ENCODE results near the gene CD82.

CD82 gene

DNA sequence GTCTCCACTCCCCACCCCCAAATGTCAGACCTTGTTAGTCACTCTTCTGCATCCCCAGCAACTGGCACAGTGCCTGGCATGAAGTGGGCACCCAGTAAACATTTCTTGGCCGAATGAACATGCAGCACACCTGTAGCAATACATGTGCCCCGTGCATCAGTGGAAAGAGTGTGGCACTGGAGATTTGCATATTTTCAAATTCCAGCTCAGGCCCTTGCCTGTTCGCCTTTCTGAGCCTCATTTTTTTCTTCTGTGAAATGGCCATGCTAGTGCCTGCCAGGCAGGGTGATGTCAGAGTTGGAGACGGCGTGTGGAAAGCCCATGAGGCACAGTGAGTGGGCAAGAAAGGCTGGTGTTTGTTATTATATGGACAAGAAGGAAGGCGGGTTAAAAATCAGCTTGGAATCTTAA is 38.7 kb downstream of the CD82 start:
- no peak for DNase-seq

DNA sequence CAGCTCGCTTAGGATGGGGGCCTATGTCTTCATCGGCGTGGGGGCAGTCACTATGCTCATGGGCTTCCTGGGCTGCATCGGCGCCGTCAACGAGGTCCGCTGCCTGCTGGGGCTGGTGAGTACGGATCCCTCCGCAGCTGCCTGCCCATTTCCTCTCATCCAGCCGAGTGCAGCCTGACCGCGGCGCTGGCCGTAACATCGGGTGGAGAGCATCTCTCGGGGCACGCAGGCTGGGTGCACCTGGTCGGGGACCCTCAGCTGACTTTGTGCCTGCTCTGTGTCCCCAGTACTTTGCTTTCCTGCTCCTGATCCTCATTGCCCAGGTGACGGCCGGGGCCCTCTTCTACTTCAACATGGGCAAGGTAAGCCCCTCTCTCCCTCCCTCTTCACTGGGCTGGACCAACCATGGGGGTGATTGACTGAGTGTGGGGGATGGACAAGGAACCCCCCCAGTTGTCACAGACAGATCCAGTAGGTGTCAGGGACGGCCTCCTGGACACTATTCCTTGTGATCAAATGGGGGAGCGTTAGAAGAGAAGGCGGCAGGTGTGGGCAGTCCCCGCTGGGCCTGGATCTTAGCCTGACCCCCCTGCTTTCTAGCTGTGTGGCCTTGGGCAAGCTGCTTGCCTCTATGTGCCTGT is 39.7 kb downstream of the CD82 start:
- no peak for DNase-seq

GRCh38 chr11:44605965-44606364 is 40.5 kb downstream of the CD82 start:
- DNase-seq, result no peak

DNA sequence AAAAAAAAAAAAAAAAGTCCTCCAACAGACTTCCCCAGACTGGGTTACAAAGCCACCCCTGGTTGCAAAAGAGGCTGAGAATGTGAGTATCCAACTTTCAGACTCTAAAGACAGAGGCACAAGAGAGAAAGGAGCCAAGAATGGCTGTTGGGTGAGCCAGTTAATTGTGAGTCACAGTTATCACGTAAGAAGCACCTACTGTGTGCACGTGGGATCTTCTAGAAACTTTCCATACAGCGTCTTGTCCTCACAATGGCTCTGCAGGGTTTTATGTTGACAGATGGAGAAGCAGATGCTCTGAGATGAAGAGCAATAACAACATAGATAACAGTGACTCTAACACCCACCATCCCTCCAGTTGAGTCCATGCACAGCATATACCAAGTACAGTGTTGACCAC is 41.0 kb downstream of the CD82 start:
- no peak for DNase-seq

DNA sequence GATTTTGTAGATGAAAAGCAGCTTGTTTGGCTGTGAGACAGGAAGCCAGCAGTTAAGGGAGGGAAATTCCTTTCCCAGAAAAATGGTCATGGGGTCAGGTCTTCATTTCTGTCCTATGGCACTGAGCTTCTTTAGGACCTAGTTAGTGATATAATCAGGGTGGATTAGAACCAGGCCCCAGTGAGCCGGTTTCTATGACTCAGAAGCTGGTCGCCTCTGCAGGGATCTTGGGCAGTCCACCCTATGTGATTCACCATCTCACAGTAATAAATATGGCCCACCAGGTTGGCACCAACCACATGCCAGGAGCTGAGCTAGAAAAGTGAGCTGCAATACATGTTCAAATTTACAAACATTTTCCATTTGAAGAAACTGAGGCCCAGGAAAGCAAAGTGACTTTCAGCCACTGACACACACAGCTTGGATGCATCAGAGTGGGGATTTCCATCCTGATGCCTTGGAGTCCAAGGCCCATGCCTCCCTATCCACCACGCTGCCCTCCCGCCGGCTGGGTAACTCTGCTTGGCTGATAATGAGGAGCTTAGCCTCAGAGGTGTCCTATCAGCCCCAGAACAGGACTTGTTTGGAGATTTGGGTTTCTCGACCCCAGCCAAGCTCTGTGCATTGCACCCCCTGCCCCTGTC is 42.0 kb downstream of the CD82 start:
- DNase-seq, result no peak

- DNase-seq, result no peak
Observed at GRCh38 chr11:44607987-44608386, 42.5 kb downstream of the CD82 start.

DNA sequence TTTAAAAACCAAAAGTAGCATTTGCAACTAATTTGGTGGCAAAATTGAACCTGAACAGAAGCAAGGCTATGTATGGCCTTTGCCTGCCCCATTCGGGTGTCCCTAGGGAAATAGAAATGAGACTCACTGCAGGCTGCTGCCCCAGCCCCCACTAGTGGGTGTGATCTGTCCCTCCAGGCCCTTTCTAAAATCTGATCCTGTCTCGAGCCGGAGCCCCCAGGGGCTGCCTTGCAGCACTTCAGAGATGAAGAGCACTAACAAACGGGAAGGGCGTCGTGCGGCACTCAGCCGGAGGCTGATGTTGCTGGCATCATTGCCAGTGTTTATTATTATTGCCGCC is 43.2 kb downstream of the CD82 start:
- DNase-seq, result no peak

DNA sequence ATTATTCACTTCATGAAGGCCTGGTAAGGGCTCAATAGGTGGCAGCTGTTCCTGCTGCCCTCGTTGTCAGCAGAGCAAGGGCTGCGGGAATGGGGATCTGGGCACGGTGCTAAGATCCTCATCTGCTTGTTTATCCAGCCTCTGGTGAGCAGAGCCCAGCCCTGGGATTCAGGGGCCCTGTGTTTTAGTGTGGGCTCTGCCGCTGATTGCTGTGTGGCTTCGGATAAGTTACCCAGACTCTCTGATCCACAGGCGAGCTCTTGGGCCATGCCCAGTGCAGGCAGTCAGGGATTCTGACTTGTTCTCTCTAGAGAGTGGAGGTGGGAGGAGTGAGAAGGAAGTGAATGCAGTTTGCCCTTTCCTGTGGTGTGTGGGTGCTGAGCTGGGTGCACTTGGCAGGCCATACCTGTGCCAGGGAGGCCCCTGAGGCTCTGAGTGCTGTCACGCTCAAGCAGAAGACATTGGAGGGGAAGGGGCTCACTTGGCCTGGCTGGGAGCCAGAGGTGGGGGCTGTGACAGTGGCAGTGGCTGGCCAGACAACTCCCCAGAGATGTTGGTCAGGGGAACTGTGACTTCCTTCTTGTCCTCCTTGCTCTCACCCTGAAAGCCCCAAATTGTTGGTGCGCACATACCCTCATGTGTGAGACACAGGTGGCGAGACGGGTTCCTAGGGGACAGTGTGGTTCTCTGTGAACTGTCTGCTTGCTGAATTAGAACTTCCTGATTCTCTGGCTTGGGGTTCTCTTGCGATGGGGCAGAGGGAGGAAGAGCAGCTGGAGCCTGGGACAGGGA is 43.7 kb downstream of the CD82 start:
- DNase-seq, result no peak

GRCh38 chr11:44609783-44610155 is 44.3 kb downstream of the CD82 start:
- DNase-seq, result no peak

DNA sequence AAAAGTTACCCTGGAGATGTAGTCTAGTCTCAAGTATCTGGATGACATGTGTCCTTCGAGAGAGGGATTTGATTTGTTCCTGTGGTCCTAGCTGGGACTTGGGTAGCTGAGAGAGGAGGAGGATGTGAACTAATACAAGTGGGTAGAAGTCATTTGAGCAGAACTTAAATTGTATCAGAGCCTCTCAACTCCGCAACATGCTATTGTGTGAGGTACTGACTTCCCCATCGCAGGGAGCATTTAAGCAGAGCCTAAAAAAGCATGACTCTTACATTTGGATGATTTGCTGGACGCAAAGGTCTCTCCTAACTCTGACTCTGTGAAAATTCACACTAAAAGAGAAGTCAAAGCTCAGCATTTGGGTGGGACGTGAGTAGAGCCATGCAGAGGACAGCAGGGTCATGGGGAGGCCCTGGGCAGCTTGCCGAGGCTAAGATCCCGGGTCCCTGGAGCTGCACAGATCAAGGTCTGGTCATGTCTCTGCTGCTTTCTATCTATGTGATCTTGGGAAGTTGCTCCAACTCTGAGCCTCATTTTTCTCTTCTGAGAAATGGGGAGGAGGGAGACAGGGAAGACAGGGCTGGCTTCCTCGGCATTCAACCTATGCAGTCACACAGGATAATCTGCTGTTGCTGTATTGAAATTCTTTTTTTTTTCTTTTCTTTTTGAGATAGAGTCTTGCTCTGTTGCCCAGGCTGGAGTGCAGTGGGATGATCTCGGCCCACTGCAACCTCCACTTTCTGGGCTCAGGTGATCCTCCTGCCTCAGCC is 44.9 kb downstream of the CD82 start:
- no peak for DNase-seq

DNA sequence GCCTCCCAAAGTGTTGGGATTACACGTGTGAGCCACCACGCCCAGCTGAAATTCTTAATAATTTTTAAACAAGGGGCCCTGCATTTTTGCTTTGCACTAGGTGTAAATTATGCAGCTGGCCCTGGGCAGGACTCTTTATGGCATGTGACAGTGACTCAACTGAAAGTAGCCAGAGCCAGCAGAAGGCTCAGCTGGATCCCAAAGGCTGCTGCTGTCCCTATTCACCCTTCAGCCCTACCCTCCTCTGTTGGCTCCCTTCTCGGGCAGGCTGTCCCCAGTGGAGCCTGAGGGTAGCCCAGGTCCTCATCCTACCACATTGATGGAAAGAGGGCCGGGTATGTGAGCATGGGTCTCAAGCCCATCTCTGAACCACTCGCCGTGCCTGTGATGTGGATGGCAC is 45.6 kb downstream of the CD82 start:
- no peak for DNase-seq

DNA sequence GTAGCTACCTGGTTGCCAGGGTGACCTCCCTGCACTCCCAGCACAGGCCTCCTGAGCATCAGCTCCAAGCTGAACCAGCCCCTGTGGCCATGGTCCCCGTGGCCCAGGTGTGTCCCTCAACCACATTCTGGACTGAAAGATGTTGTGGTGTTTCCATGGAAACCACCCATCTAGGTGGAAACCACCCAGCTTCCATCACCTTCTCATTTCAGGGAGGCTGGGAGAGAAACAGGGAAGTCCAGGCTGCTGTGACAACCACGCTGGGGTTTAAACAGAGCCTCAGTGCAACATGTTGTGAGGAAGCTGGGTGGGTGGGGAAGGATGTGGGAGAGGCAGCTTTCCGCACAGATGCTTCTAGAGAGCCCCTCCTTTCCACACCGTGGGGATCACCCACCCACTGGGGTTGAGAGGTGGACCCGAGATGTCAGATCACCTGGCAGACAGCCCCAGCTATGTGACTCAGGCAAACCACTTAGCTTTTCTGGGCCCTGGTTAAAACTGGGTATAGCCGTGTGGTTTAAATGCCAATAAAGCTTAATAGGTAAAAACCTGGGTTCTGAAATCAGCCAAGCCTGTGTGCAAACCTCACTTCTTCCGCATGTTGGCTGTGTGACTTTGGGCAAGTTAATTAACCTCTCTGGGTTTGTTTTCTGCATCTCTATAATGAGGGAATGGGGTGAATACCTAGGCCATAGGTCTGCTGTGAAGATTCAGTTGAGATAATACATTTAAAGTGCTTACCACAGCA is 46.4 kb downstream of the CD82 start:
- DNase-seq, result no peak

- no peak for DNase-seq
Observed at GRCh38 chr11:44613153-44613552, 47.7 kb downstream of the CD82 start.

DNA sequence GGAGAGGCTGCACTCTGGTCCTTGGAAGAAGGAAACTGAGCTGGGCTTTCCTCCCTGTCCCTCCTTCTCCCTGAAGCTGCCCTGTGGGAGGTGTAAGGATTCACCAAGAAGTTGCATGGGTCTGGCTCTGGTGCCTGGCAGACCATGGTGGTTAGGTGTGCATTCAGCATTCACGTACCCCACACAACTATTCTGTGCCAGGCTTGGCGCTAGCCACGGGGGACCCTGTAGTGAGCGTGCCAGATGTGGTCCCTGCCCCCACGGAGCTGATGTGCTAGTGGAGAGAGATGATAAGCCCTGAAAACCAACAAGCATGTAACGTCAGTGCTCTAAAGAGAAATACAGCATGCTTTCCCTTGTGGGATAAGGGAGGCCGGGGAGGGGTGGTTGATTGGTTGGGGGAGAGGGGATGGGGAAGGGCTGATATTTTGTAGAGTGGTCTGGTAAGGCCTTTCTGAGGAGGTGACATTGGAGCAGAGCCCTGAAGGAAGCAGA is 48.9 kb downstream of the CD82 start:
- peak; percentile 39 for DNase-seq

GRCh38 chr11:44615041-44615755 is 49.7 kb downstream of the CD82 start:
- DNase-seq, result no peak

- DNase-seq, result no peak
Observed at GRCh38 chr11:44615913-44616791, 50.7 kb downstream of the CD82 start.

DNA sequence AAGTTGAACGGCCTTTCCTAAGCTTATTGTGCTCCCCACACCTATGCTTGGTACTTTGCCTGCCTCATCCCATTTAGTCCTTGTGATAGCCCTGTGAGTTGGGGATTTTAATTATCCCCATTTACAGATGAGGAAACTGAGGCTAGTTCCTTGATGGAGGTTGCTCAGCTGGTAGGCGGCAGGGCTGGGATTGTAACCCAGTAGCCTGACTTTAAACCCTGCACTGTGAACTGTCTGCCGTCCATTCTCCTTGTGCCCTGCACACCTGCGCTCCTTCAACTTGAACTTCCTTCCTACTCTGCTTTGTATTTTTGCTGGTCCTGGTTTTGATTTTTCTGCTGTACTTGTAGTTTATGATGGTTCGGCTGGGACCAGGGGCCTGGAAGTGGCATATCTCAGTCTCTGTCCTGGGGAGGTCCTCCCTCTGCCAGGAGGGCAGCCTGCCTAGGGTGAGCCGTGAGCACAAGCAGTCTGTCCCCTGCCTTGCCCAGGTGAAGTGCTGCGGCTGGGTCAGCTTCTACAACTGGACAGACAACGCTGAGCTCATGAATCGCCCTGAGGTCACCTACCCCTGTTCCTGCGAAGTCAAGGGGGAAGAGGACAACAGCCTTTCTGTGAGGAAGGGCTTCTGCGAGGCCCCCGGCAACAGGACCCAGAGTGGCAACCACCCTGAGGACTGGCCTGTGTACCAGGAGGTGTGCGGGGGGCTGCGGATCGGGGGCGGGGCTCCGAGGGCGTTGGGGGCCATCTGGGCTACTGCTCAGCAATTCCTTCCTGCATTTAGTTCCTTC is 52.4 kb downstream of the CD82 start:
- no peak for DNase-seq

DNA sequence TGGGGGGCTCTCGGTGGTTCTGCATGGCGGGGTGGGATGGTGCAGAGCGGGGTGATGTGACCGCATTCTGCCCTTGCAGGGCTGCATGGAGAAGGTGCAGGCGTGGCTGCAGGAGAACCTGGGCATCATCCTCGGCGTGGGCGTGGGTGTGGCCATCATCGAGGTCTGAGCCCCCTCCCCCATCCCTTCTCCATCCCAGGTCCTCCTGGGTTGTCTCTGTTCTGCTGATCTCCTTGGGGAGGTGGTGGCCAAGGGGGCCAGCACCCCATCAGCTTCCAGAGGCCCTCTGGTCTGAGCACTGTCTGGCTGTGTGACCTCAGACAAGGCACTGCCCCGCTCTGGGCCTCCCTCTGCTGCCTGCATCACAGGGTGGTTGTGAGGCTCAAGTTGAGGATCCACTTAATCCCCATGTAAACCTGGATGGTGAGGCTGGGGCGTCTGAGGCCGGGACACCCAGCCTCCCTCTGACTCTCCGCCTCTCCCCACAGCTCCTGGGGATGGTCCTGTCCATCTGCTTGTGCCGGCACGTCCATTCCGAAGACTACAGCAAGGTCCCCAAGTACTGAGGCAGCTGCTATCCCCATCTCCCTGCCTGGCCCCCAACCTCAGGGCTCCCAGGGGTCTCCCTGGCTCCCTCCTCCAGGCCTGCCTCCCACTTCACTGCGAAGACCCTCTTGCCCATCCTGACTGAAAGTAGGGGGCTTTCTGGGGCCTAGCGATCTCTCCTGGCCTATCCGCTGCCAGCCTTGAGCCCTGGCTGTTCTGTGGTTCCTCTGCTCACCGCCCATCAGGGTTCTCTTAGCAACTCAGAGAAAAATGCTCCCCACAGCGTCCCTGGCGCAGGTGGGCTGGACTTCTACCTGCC is 53.3 kb downstream of the CD82 start:
- DNase-seq, result no peak

DNA sequence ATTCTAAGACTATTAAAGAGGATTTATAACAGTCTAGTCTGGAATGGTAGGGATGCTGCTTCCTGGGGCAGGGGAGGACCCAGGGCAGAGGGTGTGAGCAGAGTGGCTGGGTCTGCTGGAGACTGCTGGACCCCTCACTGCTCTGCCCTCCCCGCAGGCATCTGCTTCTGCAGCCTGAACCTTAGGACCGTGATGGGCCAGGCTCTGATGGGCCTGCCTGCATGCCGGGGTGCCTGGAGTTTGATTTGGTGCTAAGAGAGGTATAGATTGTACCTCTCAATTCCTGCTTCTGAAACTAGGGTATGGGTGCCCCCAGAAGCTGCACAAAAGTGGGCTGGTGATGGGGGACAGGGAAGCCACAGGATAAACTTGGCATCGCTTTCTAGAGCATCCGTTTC is 54.9 kb downstream of the CD82 start:
- no peak for DNase-seq

Measured in OCI-M1 (cell line).